ENCODE data around the gene STAT3.

DNA sequence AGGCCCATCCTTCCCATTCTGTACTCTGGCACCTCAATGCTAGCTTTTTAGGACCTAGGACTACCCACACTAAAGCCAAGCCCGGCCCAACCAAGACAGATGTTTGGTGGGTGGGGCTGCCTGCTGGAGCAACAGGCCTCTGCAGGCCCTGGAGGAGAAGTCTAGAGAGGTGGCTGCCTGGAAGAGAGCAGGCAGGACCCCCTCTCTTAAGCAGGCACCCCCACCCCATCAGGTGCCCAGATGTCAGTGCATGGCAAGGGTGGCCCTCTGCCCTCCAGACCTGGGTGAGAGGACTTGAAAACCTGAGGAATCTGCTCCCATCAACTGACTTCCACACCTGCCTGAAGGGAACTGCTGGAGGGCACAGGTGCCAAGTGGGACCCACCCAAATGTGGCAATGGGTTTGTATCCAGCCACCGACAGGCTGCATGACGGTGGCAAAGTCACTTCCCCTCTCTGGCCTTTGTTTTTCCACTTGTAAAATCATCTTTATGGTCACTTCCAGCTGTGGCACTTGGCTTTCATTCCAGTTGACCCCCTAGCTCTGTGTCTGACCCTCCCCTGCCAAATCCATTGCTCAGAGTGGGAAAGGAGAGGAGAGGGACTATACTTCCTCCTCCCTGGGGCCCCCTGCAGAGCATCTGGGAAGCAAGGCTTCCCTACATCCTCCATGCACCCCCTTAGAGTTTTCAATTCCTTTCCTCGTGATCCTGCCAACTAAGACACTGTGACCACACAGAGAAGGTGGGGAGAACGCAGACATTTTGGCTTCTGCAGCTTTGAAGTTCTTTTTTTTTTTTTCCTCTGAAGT lies 101.6 kb downstream of the STAT3 start:
- TF ChIP-seq, protein P1, sequence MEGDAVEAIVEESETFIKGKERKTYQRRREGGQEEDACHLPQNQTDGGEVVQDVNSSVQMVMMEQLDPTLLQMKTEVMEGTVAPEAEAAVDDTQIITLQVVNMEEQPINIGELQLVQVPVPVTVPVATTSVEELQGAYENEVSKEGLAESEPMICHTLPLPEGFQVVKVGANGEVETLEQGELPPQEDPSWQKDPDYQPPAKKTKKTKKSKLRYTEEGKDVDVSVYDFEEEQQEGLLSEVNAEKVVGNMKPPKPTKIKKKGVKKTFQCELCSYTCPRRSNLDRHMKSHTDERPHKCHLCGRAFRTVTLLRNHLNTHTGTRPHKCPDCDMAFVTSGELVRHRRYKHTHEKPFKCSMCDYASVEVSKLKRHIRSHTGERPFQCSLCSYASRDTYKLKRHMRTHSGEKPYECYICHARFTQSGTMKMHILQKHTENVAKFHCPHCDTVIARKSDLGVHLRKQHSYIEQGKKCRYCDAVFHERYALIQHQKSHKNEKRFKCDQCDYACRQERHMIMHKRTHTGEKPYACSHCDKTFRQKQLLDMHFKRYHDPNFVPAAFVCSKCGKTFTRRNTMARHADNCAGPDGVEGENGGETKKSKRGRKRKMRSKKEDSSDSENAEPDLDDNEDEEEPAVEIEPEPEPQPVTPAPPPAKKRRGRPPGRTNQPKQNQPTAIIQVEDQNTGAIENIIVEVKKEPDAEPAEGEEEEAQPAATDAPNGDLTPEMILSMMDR (IDR thresholded peaks at IDR 0.05): no peak
- TF ChIP-seq ZFX (IDR thresholded peaks at IDR 0.05; ENCODE audit: borderline replicate concordance): no peak

Measured in 22Rv1 (cell line).